ENCODE data around the gene PEX13.
"Not testable (repeated sequence)": the region's sequence is repeated elsewhere in the genome, so short reads cannot be mapped to it uniquely, and the experiment has no call there.

PEX13 gene

GRCh38 chr2:61006486-61007105 is 10.9 kb upstream of the PEX13 start:
- DNase-seq (ENCODE audit: low spot score) = no peak

DNA sequence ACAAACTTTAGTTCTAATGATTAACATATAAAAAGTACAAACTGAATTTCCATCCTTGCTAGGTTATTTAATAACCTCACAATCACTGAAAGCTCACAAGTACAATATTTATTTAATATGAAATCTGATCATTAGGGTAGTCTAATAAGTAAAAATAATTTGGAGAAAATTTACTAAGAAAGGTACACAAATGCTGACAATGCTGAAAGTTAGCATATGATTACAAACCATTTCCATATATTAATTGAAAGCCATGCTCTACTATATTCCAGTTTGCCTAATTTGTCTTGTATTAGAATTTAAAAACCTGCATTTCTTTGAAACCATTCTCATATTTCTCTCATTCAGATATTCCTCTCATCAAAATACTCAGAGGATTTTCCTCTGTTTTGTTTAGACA is 8.2 kb upstream of the PEX13 start:
- no peak for DNase-seq (ENCODE audit: low spot score)

DNA sequence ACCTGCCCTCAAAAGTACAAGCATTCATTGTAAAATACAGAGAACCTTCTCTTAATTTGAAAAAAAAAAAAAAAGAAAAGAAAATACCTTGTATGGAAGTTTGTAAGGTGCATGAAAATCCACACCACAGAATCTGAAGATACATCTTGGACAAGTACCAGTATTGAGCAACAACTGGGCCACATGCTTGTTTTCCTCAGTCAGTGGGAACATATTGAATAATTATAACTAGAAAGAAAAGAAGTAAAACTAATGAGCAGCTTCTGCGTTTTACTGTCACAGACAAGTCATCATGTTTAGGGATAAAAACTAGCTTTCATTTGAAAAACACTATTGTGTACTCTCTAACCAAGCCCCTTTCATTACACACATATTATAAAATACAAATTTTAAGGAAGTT is 5.8 kb upstream of the PEX13 start:
- no peak for DNase-seq (ENCODE audit: low spot score)

GRCh38 chr2:61012303-61012702 is 5.2 kb upstream of the PEX13 start:
- not testable (repeated sequence) for DNase-seq (ENCODE audit: low spot score)

- no peak for DNase-seq (ENCODE audit: low spot score)
Observed at GRCh38 chr2:61013382-61013781, 4.1 kb upstream of the PEX13 start.

DNA sequence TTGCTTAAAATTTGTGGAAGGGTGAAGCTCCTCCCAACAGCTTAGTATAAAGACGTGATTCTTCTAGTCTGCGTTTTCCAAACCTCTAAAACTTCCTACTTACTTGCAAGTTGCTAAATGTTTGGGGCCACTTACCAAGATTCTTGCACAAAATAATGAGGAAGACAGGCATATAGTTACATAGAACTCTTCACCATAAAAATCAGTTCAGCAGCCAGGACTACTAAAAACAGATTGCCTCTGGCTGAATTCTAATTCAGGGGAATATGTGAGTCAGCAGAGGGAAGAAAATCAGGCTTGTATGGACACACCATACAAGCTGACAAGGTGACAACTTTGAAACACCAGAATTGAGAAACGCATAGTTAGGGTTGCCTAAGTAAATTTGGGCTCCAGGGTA is 2.8 kb upstream of the PEX13 start:
- DNase-seq (ENCODE audit: low spot score) = no peak

DNA sequence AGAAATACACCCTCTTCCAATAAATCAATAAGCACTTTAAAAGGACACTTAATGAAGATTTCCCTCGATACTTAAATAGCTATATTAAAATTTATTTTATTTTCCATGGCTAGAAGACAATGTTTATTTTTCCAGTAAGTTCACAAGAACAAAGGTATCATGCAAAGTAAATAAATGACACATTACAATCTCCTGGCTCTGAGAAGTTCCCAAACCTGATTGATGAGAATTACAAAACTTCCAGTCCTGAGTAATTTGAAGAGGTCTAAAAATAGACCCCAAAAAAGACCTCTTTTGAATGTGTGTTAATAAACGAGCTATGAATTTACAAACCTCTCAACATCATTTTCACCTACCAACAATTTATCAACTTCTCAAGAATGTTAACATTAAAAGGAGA is 1.5 kb upstream of the PEX13 start:
- no peak for DNase-seq (ENCODE audit: low spot score)

GRCh38 chr2:61016392-61017002 is 1.0 kb upstream of the PEX13 start:
- no peak for DNase-seq (ENCODE audit: low spot score)

GRCh38 chr2:61017003-61017555 is 441 bp upstream of the PEX13 start:
- peak; percentile 65 for DNase-seq (ENCODE audit: low spot score)

- no peak for DNase-seq (ENCODE audit: low spot score)
Observed at GRCh38 chr2:61018318-61018755, 817 bp downstream of the PEX13 start.

- DNase-seq (ENCODE audit: low spot score) = no peak
Observed at GRCh38 chr2:61018798-61019197, 1.3 kb downstream of the PEX13 start.

GRCh38 chr2:61021228-61021660 is 3.7 kb downstream of the PEX13 start:
- no peak for DNase-seq (ENCODE audit: low spot score)

- DNase-seq (ENCODE audit: low spot score) = no peak
Observed at GRCh38 chr2:61023670-61024069, 6.2 kb downstream of the PEX13 start.

GRCh38 chr2:61029533-61029932 is 12.0 kb downstream of the PEX13 start:
- no peak for DNase-seq (ENCODE audit: low spot score)

- DNase-seq (ENCODE audit: low spot score) = not testable (repeated sequence)
Observed at GRCh38 chr2:61034592-61034991, 17.1 kb downstream of the PEX13 start.

DNA sequence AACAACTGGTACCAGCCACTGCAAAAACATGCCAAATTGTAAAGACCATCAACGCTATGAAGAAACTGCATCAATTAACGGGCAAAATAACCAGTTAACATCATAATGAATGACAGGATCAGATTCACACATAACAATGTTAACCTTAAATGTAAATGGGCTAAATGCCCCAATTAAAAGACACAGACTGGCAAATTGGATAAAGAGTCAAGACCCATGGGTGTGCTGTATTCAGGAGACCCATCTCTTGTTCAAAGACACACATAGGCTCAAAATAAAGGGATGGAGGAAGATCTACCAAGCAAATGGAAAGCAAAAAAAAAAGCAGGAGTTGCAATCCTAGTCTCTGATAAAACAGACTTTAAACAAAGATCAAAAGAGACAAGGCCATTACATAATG is 19.1 kb downstream of the PEX13 start:
- DNase-seq (ENCODE audit: low spot score) = not testable (repeated sequence)

- DNase-seq (ENCODE audit: low spot score) = no peak
Observed at GRCh38 chr2:61042807-61043206, 25.3 kb downstream of the PEX13 start.

DNA sequence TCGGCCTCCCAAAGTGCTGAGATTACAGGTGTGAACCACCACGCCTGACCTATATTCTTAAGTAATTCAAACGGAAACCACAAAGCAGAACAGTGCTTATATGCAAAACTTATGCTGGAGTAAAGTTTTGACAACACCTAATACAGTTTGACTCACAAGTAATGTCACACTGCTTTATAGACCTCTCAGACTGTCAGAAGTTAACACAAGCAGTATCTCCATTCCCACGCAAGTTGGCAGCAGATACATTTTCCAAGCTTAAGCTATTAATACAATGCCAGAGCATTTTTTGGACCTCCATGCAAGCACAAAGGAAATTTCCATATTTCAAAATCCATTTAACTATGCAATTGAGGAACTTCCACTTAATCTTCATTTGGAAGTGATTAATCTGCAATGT is 27.1 kb downstream of the PEX13 start:
- DNase-seq (ENCODE audit: low spot score) = no peak

DNA sequence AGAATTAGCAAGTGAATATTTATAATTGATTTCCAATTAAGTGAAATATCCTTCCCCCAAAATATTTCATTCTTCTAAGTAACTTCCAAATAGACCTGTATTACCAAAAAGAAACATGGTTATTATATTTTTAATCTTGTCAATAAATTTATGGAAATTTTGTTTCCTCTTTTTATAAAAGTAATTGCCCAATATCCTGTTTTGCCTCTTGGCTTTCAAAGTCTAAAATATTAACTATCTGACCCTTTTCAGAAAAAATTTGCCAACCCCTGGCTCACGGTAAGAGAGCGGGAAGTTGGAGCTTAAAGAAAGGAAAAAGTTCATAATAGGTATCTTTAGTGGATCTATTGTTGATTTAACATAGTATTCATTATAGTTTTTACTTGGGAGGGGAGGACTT is 27.7 kb downstream of the PEX13 start:
- no peak for DNase-seq (ENCODE audit: low spot score)

- DNase-seq (ENCODE audit: low spot score) = no peak
Observed at GRCh38 chr2:61045999-61046398, 28.5 kb downstream of the PEX13 start.

GRCh38 chr2:61055557-61055956 is 38.0 kb downstream of the PEX13 start:
- no peak for DNase-seq (ENCODE audit: low spot score)

- DNase-seq (ENCODE audit: low spot score) = no peak
Observed at GRCh38 chr2:61057562-61057961, 40.0 kb downstream of the PEX13 start.

DNA sequence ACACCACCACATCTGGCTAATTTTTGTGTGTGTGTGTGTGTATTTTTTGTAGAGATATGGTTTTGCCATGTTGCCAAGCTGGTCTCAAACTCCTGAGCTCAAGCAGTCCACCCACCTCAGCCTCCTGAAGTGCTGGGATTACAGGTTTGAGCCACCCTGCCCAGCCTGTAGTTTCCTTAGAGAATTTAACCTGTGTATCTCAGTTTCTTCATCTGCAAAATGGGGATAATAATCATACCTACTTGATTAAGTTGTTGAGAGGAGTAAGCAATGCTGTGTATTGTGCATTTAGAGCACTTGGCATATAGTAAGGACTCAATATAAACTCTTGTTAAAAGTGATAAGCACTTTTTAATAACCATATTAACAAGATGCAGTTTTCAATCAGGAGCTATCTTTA is 41.9 kb downstream of the PEX13 start:
- DNase-seq (ENCODE audit: low spot score) = no peak

All from CD4-positive, alpha-beta T cell treated with Interleukin-6 at 100 ng/mL for 8 hours (primary cell).